ENCODE results near the gene DPP6. TPM values are rescaled to one million over a fixed set of nuclear protein-coding genes. Genes with fewer than 3 reads are reported as not detected.

Gene DPP6
- total and polyA plus RNA-seq, 11 donors: 0.05 to 2.9 (median 0.11) TPM; not detected in 3

DNA sequence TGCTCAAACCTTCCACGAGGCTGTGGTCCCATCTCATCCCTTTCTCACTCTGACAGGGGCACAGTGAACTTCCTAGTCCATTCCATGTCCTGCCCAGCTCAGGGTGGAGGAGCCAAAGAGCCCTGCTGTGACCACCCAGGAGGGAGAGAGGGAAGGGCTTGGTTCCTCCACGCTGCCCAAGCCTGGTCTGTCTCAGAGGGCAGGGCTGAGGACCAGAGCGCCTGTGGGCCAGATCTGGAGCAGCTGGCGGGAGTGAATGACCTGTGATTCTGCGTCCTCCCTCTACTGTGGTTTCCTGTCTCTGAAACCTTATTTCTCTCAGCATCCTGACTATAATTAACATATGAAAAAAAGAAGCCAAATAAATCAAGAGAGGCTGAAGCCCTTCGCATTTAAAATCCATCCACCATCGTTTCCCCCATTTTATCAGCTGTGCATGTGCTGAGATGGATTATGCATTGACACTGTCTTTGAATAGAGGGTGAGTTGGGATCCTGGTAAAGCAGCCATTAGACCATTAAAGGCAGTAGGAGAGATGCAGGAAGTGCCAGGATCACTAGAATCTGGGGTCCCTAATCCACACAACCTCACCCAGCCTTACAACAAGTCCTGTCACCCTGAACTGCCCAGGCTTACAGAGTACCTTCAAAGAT, 165.6 kb downstream of the DPP6 start:
- WGBS, 4 donors: 52 to 62% (median 58%) methylated on average over 7 of the region's 7 CpGs
- Histone ChIP-seq H3K27me3 (no peaks in the 10 kb centered on the region), H3K9me3 (no peaks in the 10 kb centered on the region), H3K27ac (no peak overlapping the region), H3K4me1 (no peaks in the 10 kb centered on the region), H3K36me3 (no peaks in the 10 kb centered on the region), H3K4me3 (no peak overlapping the region)
- intact Hi-C loops (cut with DNase I): no loop called here
- ATAC-seq (no peak), DNase-seq (no peak)
- TF ChIP-seq POLR2A (IDR thresholded peaks at IDR 0.05): no peak
- TF ChIP-seq, protein P1, sequence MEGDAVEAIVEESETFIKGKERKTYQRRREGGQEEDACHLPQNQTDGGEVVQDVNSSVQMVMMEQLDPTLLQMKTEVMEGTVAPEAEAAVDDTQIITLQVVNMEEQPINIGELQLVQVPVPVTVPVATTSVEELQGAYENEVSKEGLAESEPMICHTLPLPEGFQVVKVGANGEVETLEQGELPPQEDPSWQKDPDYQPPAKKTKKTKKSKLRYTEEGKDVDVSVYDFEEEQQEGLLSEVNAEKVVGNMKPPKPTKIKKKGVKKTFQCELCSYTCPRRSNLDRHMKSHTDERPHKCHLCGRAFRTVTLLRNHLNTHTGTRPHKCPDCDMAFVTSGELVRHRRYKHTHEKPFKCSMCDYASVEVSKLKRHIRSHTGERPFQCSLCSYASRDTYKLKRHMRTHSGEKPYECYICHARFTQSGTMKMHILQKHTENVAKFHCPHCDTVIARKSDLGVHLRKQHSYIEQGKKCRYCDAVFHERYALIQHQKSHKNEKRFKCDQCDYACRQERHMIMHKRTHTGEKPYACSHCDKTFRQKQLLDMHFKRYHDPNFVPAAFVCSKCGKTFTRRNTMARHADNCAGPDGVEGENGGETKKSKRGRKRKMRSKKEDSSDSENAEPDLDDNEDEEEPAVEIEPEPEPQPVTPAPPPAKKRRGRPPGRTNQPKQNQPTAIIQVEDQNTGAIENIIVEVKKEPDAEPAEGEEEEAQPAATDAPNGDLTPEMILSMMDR (IDR thresholded peaks at IDR 0.05): no peak

DNA sequence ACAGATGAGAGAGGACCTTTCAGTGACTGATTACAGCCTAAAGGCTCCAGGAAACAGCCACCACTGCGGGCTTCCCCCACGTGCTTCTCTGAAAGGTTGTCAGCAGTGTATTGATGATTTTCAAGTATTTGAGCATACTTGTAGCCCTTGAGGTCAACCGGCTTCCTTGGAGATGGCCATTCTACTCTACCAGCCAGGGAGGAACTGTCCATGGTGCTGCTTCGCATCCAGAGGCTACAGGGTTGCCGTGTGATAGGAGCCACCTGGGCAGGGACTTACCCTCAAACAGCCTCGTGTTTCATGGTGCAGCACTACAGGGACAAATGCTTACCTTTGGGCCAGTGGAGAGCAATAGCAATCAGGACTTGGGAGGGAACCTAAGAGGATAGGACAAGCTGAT, 179.5 kb downstream of the DPP6 start:
- H3K27ac ChIP-seq: no peak overlapping the region
- WGBS, 4 donors: 30 to 41% (median 39%) methylated on average over 6 of the region's 6 CpGs
- no peak overlapping the region for H3K4me3 ChIP-seq
- ATAC-seq (no peak), DNase-seq (no peak)
- intact Hi-C loops (cut with DNase I): no loop called here
- no peaks in the 10 kb centered on the region for H3K27me3 ChIP-seq
- H3K9me3 ChIP-seq: peaks cover 0 to 13% (median 0%) of the 10 kb centered on the region in 12 donors
- no peaks in the 10 kb centered on the region for H3K36me3 ChIP-seq
- TF ChIP-seq POLR2A (IDR thresholded peaks at IDR 0.05): no peak
- TF ChIP-seq, protein P1 (IDR thresholded peaks at IDR 0.05): no peak
- no peaks in the 10 kb centered on the region for H3K4me1 ChIP-seq

DNA sequence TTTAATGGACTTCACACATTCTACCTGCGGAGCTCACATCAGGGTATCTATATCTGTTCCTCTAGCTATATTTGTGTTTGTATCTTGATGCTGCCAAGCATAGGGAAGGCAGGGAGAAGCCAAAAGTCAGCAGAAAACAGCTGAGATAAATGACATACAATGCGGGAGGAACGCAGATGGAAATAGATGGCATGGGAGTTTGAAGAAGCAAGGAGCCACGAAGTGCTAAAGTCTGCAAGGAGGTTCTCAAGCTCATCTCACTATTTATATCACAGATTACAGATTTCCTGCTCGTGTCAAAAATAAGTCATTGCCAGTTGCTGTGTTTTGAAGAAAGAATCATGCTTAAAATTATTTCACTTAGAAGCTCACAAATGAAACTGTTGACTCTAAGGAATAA, 180.5 kb downstream of the DPP6 start:
- Histone ChIP-seq H3K27ac (no peak overlapping the region), H3K4me3 (no peak overlapping the region), H3K27me3 (no peaks in the 10 kb centered on the region), H3K36me3 (no peaks in the 10 kb centered on the region), H3K4me1 (no peaks in the 10 kb centered on the region), H3K9me3 (peaks cover 0 to 13% (median 0%) of the 10 kb centered on the region in 12 donors)
- 69 to 74% (median 70%) methylated on average over 5 of the region's 5 CpGs for WGBS, 4 donors
- TF ChIP-seq, protein P1 (IDR thresholded peaks at IDR 0.05): no peak
- no peak for TF ChIP-seq POLR2A (IDR thresholded peaks at IDR 0.05)
- DNase-seq (no peak), ATAC-seq (no peak)
- intact Hi-C loops (cut with DNase I): no loop called here

DNA sequence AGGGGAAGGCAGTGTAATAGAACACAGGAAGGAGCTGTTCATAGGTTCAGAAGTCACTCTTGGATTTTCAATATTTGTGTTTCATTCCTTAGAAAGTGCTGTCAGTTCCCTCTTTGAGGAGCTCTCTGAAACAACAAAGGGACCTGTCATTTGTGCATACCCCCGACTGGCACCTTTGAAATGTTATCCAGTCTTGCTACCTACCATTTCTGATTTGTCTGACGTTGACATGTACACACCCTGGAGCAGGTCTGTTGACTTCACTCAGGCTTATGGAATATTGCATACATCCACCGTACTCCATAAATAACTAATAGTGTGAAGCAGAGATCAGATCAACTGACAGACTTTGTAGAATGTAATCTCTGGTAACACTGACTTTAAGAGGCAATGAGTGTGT, 189.8 kb downstream of the DPP6 start:
- 73 to 78% (median 74%) methylated on average over 3 of the region's 3 CpGs for WGBS, 4 donors
- DNase-seq: no peak
- Histone ChIP-seq H3K4me1 (no peaks in the 10 kb centered on the region), H3K4me3 (no peak overlapping the region), H3K36me3 (no peaks in the 10 kb centered on the region), H3K27me3 (no peaks in the 10 kb centered on the region), H3K27ac (no peak overlapping the region), H3K9me3 (peaks cover 0 to 35% (median 16%) of the 10 kb centered on the region in 12 donors)
- no peak for TF ChIP-seq POLR2A (IDR thresholded peaks at IDR 0.05)
- TF ChIP-seq, protein P1 (IDR thresholded peaks at IDR 0.05): no peak
- no peak for ATAC-seq
- intact Hi-C loops (cut with DNase I): no loop called here

Data from heart left ventricle (tissue), 16 donors.